ENCODE results near the gene TTLL13.
A peak's percentile ranks its signal among the peaks of the same experiment; 100 is the strongest.

The TTLL13 gene

GRCh38 chr15:90217671-90218394 lies 31.5 kb upstream of the TTLL13 start:
- DNase-seq: no peak

DNA sequence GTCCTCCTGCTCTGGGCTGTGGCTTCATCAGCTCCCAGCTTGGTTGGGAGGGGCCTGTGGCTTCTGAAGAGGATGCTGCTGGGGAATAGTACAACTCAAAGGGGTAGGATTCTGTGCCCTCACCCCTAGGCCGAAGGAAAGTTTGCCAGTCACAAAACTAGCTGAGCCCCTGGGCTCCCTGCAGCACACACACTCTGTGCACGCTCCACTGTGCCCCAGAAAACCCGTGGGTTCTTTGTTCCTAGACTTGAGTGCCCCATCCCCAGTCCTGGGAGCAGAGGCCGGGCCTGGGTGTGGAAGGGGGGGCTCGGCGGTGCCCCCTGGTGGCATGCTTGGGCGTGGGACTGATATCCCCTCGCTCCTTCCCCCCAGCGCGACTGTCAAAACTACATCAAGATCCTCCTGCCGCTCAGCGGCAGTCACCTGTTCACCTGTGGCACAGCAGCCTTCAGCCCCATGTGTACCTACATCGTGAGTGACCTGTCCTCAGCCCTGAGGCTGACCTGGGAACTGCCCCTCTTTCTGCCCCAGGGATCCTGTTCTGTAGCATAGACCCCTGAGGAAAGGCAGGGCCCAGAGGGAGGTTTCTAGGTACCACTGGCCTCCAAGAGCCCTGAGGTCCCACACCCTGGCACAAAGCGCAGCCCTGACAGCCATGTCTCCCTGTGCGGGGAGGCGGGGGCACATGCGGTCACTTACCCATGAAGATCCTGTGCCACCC lies 29.8 kb upstream of the TTLL13 start:
- DNase-seq: peak; percentile 48 to 60

- peak in 1 of 2 donors; percentile 36 for DNase-seq
Observed at GRCh38 chr15:90221246-90221900, 28.0 kb upstream of the TTLL13 start.

DNA sequence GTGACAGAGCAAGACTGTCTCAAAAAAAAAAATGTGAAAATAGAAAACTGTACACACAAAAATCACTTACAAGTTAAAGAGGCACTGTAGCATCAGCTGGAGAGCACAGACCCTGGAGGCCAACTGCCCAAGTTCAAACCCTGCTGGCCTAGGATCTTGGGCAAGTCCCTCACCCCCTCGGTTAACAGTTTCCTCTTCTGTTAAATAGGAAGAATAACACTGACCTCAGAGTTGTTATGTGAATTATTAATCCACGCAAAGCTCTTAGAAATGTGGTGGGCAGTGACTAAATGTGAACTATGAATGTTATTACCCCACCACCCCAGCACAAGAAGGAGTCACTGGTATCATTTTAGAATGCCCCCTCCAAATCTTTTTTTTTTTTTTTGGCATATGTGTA lies 26.8 kb upstream of the TTLL13 start:
- no peak for DNase-seq

- no peak for DNase-seq
Observed at GRCh38 chr15:90223441-90224165, 25.8 kb upstream of the TTLL13 start.

GRCh38 chr15:90225047-90225446 lies 24.3 kb upstream of the TTLL13 start:
- DNase-seq: no peak

DNA sequence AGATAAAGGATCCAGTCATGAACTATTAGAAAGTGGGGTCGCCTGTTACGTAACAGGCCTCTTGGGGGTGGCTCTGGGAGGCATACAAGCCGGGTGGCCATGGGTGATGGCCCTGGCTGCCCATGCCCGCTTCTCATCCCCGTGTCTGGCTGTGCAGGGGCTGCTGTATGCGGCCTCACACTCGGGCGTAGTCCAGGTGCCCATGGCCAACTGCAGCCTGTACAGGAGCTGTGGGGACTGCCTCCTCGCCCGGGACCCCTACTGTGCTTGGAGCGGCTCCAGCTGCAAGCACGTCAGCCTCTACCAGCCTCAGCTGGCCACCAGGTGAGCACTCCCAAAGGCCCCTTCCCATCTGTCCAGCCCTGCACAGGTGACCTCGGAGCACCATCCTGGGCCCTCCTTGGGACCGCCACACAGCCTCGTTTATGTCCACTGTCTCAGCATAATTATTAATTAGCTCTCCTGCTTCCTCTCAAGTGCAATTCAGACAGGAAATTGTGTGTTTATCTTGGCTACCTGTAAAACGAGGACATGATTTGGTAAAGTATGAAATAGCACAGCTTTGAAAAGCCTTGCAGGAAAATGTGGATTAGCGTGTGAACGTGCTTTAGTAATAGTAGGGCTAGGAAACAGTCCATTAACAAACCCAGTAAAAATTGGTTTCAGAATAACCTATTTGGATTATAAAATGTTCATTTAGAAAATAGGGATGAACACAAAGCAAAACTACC lies 23.7 kb upstream of the TTLL13 start:
- no peak for DNase-seq

DNA sequence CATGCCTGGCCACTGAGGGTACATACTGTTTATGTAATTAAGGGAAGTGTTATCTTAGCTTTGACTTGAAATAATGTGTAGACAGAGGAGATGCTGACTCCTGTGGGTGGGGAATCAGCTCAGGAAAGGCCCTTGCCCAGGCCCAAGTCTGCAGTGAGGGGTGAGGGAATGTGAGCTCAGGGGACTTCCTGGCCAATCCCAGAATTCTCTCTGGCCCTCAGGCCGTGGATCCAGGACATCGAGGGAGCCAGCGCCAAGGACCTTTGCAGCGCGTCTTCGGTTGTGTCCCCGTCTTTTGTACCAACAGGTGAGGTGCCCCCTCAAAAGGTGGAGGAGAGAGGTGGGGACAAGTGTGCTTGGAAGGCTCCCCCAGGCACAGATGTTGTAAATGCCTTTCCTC lies 22.0 kb upstream of the TTLL13 start:
- DNase-seq: no peak

GRCh38 chr15:90227816-90228772 lies 21.3 kb upstream of the TTLL13 start:
- no peak for DNase-seq

DNA sequence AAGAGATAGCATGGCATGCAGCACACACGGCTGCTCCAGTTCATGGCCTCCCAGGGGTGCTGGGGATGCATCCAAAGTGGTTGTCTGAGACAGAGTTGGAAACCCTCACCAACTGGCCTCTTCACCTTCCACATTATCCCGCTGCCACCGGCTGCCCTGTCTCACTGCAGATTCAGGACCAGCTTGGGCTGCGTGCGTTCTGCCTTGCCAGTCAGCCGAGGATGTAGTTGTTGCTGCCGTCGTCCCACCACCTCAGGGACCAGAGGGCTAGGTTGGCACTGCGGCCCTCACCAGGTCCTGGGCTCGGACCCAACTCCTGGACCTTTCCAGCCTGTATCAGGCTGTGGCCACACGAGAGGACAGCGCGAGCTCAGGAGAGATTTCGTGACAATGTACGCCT lies 20.4 kb upstream of the TTLL13 start:
- no peak for DNase-seq

GRCh38 chr15:90230071-90230494 lies 19.3 kb upstream of the TTLL13 start:
- DNase-seq: no peak

DNA sequence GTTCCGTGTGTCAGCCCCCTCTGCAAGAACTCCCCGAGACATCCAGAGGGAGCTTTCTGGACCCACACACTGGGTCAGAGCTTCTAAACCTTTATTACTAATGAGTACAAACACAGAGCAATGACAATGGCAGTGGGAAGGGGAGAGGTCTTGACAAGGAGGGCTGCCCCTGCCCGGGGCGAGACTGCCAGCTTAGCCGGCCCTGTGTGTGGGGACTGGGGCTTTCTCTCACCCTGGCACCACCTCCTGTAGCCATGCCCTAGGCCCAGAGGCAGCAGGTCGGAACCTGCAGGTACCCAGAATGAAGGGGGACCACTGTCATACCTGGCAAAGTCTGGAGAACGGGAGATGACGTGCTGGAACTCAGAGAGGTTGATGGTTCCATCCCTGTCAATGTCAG lies 18.7 kb upstream of the TTLL13 start:
- no peak for DNase-seq

- peak; percentile 91 for DNase-seq
Observed at GRCh38 chr15:90231028-90232017, 18.0 kb upstream of the TTLL13 start.

- DNase-seq: peak in 1 of 2 donors; percentile 35
Observed at GRCh38 chr15:90232196-90232595, 17.2 kb upstream of the TTLL13 start.

DNA sequence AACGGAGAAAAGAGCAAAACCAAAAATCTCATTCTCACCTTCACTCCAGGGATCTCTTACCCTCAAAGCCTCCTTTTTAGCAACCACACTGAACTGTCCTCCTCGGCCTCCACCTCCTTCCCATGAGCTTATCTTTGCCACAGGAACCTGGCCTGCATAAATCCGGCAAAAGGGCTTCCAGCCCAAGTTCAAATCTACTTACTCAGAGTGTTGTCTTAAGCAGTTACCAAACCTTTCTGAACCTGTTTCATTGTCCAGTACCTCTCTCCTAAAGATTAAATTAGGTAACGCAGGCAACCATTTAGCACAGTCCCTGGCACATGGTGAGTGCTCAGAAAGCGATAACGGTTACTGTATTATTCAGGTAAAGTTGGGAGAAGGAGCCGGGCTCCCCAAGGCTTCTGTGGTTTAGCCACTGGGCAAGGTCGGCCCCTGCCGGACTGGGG lies 16.4 kb upstream of the TTLL13 start:
- no peak for DNase-seq

- peak; percentile 98 for DNase-seq
Observed at GRCh38 chr15:90233387-90234095, 15.8 kb upstream of the TTLL13 start, which contains the start of gene CIB1. Gene CIB1, minus strand, starts transcription at chr15:90233941. Its CDS starts 56 bp downstream, at chr15:90233885.

DNA sequence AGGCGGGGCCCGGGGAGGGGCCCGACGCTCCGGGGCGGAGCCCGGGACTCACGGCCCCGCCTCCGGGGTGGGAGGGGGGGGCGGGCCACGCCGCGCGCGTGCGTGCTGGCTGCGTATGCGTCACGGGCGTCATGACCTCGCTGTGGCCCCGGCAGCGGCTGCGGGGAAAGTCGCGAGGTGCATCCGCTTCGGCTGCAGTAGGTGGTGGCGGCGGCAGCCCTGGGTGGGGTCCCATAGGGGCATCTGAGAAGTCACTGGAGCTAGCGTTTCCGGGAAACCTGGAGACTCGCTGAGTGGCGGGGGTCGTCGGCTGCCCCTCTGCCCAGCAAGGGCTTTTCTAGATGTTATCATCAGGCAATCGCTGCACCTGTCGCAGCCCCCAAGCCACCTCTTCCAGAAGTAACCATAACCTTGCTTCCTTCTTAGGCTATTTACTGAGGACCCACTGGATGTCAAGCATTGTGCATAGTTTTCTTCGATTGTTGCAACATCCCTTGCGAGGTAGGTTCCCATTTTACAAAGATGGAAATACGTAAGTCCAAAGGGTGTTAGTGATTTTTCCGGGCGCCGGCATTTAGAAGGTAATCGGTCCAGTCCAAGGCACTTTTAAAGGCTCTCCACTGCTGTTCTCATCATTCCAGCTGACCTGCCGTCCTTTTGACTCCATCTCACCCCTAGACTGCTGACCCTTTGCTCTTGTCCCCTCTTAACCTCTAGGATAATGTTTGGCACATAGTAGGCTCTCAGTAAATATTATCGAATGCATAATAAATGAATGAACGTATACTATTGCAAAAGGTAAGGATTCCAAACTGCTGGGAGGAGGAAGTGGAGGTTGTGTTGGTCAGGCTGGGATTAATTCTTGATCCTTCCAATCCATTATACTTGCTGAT lies 15.0 kb upstream of the TTLL13 start, which contains the start of gene GDPGP1:
TSS of gene GDPGP1 (plus strand) at position 114 of the 893 bp plus-strand sequence. CDS start 6,700 bp downstream, outside the sequence.
- peak; percentile 95 to 96 for DNase-seq

DNA sequence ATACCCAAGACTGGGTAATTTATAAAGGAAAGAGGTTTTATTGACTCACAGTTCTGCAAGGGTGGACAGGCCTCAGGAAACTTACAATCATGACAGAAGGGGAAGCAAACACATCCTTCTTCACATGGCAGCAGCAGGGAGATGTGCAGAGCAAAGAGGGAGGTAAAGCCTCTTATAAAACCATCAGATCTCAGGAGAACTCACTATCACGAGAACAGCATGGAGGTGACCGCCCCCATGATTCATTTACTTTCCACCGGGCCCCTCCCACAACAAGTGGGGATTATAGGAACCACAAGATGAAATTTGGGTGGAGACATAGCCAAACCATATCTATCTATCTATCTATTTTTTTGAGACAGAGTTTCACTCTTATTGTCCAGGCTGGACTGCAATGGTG lies 10.0 kb upstream of the TTLL13 start:
- no peak for DNase-seq
